Measurements from ENCODE around the gene PMF1. TPM values are rescaled to one million over a fixed set of nuclear protein-coding genes. Genes with fewer than 3 reads are reported as not detected.

The PMF1 gene
- total RNA-seq, 1 donor from 2014 or later: 44.3 TPM

DNA sequence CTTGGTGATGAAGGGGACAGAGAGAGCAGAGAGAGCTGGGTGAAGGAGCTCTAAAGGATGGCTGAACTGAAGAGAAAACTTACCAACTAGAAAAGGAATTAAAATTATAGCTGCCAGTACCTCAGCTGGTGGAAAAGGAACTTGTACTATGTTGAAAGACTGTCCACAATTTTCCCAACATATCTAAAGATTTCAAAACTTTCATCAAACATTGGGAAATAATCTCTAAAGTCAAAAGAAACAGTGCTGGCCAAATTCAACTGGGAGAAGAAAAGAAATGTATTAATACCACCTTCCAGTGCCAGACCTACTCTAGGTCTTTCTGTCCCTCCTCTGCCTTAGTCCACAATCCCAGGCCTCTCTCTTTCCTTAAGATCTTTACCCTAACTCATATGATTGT lies 63.7 kb downstream of the PMF1 start:
- no peak for ATAC-seq

DNA sequence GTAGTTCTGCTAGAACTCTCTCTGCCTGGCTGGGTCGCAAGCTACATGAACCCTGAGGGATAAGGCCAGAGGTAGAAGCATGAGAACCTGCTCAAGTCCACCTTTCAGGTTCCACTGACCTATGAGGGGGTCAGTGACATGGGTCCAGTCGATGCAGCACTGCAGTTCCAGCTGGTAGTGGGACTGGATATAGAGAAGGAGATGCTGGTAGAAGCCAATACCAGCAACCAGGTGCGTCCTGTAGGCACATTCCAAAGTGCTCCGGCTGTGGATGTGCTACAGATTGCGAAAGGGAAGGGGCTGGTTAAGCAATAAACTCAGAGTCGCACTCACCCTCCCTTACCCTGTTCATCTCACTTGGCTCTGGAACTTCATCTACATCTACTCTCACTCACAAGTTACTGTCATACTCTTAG lies 64.2 kb downstream of the PMF1 start:
- ATAC-seq: no peak

DNA sequence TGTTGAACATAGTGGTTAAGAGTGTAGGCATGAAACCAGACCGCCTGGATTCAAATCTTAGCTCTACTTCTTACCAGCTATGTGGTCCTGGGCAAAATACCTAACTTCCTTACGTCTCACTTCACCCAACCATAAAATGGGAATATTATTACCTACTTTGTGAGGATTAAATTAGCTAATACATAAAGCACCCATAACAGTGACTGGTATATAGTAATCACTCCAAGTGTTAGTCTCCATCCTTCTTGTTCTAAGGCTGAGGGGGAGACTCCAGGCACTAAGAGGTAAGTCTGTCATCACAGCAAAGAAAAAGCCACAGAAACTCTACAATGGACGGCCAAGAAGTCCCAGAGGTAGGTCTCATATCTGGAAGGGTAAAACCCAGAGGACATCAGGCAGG lies 67.0 kb downstream of the PMF1 start:
- no peak for ATAC-seq

GRCh38 chr1:156281281-156281680 lies 68.5 kb downstream of the PMF1 start:
- no peak for ATAC-seq

DNA sequence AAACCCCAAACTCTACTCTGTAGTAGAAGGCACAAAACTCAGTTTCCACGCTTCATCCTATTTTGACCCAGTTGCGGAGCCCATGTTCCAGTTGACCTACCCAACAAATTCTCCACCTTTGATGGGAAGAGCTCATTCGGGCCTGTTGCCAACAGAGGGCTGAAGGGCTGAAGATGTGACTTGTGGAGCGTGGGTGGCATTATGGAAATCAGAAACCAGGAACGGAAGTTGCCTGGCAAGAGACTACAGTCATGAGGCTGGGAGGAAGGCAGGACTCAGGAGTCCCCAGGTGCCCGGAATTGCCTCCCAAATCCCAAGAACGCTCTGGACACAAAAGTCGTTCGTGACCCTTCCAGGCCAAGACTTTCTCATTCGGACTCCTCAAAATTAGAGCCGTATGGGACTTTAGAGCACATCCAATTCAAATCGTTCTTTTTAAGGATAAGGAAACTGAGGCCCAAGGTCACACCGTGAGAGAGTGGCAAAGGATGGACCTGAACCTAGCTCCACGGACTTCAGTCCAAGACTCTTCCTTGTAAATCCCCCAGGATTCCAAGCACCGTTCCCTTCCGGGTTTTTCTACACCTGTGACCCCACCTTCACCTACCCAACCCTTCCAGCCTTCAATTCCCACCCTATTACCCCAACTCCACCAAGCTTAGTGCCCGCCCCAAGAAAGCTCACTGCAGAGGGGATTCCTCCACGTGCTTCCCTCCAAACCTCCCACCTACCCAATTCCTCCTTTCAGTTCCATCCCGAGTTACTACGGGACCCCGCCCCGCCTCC lies 69.1 kb downstream of the PMF1 start:
- ATAC-seq: peak; percentile 21

DNA sequence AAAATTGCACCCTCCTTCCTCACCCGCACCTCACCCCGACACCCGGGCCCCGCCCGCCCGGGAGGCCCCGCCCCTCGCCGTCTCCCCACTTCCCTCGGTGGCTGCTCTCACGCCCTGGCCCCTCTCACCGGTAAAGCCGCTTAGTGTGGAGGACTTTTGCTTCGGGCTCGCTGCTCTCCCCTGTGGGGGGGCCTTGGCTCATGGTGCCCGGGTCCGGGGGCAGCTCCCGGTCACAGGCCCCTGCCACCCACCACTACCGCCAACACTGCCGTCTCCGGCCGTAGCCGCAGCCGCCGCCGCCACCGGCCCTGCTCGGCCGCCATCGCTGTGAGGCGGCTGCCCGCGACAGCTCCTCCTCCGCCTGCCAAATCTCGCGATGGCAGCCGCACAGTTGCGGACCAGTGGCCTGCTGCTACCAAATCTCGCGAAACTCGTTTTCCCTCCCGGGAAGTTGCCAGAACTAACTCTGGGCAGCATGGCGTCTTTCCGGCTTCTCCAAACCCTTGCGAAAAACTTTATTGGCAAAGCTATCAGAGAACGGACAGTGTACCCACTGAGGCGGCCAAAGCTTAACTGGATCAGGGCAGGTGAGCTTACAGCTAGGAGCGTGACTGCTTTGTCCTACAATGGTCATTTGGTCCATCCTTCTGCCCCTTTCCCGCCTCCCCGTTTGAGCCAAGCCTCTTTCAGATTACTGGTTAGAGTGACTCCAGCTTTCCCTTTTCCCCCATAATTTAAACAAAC lies 69.8 kb downstream of the PMF1 start, which contains the start of gene SMG5:
TSS of gene SMG5 (minus strand) at position 347 of the 744 bp plus-strand sequence. CDS start at position 202, 145 bp downstream.
- ATAC-seq: peak; percentile 85

- ATAC-seq: no peak
Measured at GRCh38 chr1:156283521-156283920, 70.7 kb downstream of the PMF1 start.

DNA sequence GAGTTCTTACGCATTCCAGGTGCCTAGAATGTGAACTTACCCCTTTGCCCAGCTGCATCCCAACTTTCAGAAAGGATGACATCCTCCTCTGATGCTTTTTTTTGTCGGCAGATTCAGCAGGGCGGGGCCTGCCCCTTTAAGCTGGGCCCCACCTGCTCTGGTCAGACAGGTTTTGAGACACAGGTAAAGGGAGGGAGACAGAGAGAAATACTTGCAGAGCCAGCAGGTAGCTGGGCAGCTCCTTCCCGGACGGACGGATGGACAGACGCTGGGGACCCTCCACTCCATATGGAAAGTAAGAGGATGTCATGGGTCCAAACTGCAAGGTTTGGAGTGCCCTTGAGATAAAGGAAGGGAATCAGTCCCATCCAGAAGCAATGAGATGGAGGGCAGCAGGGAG lies 71.3 kb downstream of the PMF1 start, which contains the start of gene TMEM79:
TSS of gene TMEM79 (plus strand) at position 214 of the 400 bp plus-strand sequence. CDS start 902 bp downstream, outside the sequence.
- peak; percentile 63 for ATAC-seq

- peak; percentile 59 for ATAC-seq
Measured at GRCh38 chr1:156284757-156285156, 72.0 kb downstream of the PMF1 start.

DNA sequence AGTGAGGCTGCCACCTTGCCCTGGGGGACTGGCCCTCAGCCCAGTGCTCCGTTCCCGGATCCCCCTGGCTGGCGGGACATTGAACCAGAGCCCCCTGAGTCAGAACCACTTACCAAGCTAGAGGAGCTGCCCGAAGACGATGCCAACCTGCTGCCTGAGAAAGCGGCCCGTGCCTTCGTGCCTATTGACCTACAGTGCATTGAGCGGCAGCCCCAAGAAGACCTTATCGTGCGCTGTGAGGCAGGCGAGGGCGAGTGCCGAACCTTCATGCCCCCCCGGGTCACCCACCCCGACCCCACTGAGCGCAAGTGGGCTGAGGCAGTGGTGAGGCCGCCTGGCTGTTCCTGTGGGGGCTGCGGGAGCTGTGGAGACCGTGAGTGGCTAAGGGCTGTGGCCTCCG lies 72.6 kb downstream of the PMF1 start:
- no peak for ATAC-seq

GRCh38 chr1:156286061-156286460 lies 73.3 kb downstream of the PMF1 start:
- ATAC-seq: no peak

Other genes with a start within 250 kb of the PMF1 start
- gene ARHGEF2, start 234.5 kb upstream of the PMF1 start, total RNA-seq: 23.8 TPM
- gene SSR2, start 192.1 kb upstream of the PMF1 start, total RNA-seq: 121 TPM
- gene UBQLN4, start 159.2 kb upstream of the PMF1 start, total RNA-seq: 23.0 TPM
- 62.3 TPM for gene LAMTOR2, start 158.2 kb upstream of the PMF1 start, total RNA-seq
- 420 TPM for gene RAB25, start 151.8 kb upstream of the PMF1 start, total RNA-seq
- 1.7 TPM for gene MEX3A, start 130.5 kb upstream of the PMF1 start, total RNA-seq
- 315 TPM for gene LMNA, start 98.3 kb upstream of the PMF1 start, total RNA-seq
- 34.6 TPM for gene SEMA4A, start 59.4 kb upstream of the PMF1 start, total RNA-seq
- gene SLC25A44, start 18.9 kb upstream of the PMF1 start, total RNA-seq: 12.7 TPM
- gene BGLAP, start 29.2 kb downstream of the PMF1 start, total RNA-seq: 0.28 TPM
- gene PAQR6, start 35.0 kb downstream of the PMF1 start, total RNA-seq: 2.0 TPM
- gene SMG5, start 69.8 kb downstream of the PMF1 start, total RNA-seq: 38.0 TPM
- gene TMEM79, start 71.3 kb downstream of the PMF1 start, total RNA-seq: 110 TPM
- gene GLMP, start 82.7 kb downstream of the PMF1 start, total RNA-seq: 22.5 TPM
- not detected for gene VHLL, start 86.3 kb downstream of the PMF1 start, total RNA-seq
- 178 TPM for gene CCT3, start 125.3 kb downstream of the PMF1 start, total RNA-seq
- 0.80 TPM for gene TSACC, start 125.5 kb downstream of the PMF1 start, total RNA-seq
- gene RHBG, start 156.2 kb downstream of the PMF1 start, total RNA-seq: 1.7 TPM

Data from esophagus mucosa (tissue), 1 donor.